Liver (tissue), 9 donors: Measurements from ENCODE around the gene CRACR2B. TPM values are rescaled to one million over a fixed set of nuclear protein-coding genes. Genes with fewer than 3 reads are reported as not detected.

Experiments used
- DNase-seq: peaks from one replicate; pipeline ENCODE4 v3.0.0-alpha.2; 2017; ENCODE audit warnings: low spot score
- H3K27ac ChIP-seq, 2 donors: one replicate each; pipeline ENCODE4 v1.7.0; 2013; ENCODE audit warnings: inconsistent platforms in 2 of 2, low read length in 2 of 2, control low read depth in 1 of 2, low read depth in 1 of 2, mild to moderate bottlenecking in 1 of 2
- H3K27me3 ChIP-seq, 4 donors: one replicate each; pipeline versions ENCODE4 v1.6.1 to v1.7.0; 2013; ENCODE audit warnings: low read length in 3 of 4, inconsistent platforms in 1 of 4, mild to moderate bottlenecking in 1 of 4, moderate library complexity in 1 of 4; ENCODE audit not compliant: control insufficient read depth in 4 of 4, insufficient read depth in 4 of 4
- H3K36me3 ChIP-seq, 4 donors: one replicate each; pipeline versions ENCODE4 v1.6.1 to v1.7.0; 2013; ENCODE audit warnings: low read length in 3 of 4, mild to moderate bottlenecking in 3 of 4, low read depth in 1 of 4, moderate library complexity in 1 of 4; ENCODE audit not compliant: control insufficient read depth in 4 of 4, insufficient read depth in 3 of 4
- H3K4me1 ChIP-seq, 4 donors: one replicate each; pipeline versions ENCODE4 v1.6.1 to v1.7.0; 2013; ENCODE audit warnings: low read length in 3 of 4, mild to moderate bottlenecking in 3 of 4, moderate library complexity in 1 of 4; ENCODE audit not compliant: control insufficient read depth in 4 of 4, insufficient read depth in 4 of 4
- H3K4me3 ChIP-seq, 3 donors: one replicate each; pipeline versions ENCODE4 v1.6.1 to v1.7.0; 2013; ENCODE audit warnings: low read length in 3 of 3, control low read depth in 1 of 3, low read depth in 1 of 3, mild to moderate bottlenecking in 1 of 3
- H3K9ac ChIP-seq, 2 donors: one replicate each; pipeline ENCODE4 v1.7.0; 2013; ENCODE audit warnings: low read length in 2 of 2, mild to moderate bottlenecking in 2 of 2, moderate library complexity in 2 of 2, control low read depth in 1 of 2, low read depth in 1 of 2
- H3K9me3 ChIP-seq, 4 donors: one replicate each; pipeline versions ENCODE4 v1.6.1 to v1.7.0; 2013; ENCODE audit warnings: low read length in 3 of 4; ENCODE audit not compliant: control insufficient read depth in 4 of 4
- ATF3 ChIP-seq: IDR thresholded peaks from 2 replicates; pipeline ENCODE4 v1.6.1; 2016; ENCODE audit warnings: antibody characterized with exemption
- CTCF ChIP-seq: fragments of 150-350 bp; IDR thresholded peaks from 2 replicates; pipeline ENCODE4 v1.5.1; 2017; ENCODE audit warnings: improper control_type of control experiment, low read depth, low read length; ENCODE audit not compliant: missing input control
- EGR1 ChIP-seq, 2 donors: IDR thresholded peaks; 2 replicates each; pipeline ENCODE4 v1.6.1; 2016 to 2018; ENCODE audit warnings: antibody characterized with exemption in 2 of 2, low read depth in 2 of 2
- FOXA1 ChIP-seq: IDR thresholded peaks from 2 replicates; pipeline ENCODE4 v1.6.1; 2016; ENCODE audit warnings: antibody characterized with exemption
- FOXA2 ChIP-seq: IDR thresholded peaks from 2 replicates; pipeline ENCODE4 v1.6.1; 2016; ENCODE audit warnings: antibody characterized with exemption
- GABPA ChIP-seq, 2 donors: IDR thresholded peaks in 1 of 2; conservative IDR thresholded peaks in 1 of 2; 2 replicates each; pipeline ENCODE4 v1.6.1; 2016; ENCODE audit warnings: antibody characterized with exemption in 2 of 2, mild to moderate bottlenecking in 1 of 2, moderate library complexity in 1 of 2
- HNF4A ChIP-seq, 2 donors: conservative IDR thresholded peaks; 2 replicates each; pipeline ENCODE4 v1.6.1; 2016; ENCODE audit warnings: antibody characterized with exemption in 2 of 2, mild to moderate bottlenecking in 2 of 2
- HNF4G ChIP-seq: IDR thresholded peaks from 2 replicates; pipeline ENCODE4 v1.6.1; 2016; ENCODE audit warnings: antibody characterized with exemption
- JUND ChIP-seq, 2 donors: IDR thresholded peaks; 2 replicates each; pipeline ENCODE4 v1.6.1; 2016; ENCODE audit warnings: antibody characterized with exemption in 2 of 2
- MAX ChIP-seq: IDR thresholded peaks from 2 replicates; pipeline ENCODE4 v1.6.1; 2016; ENCODE audit warnings: antibody characterized with exemption
- NR2F2 ChIP-seq: IDR thresholded peaks from 2 replicates; pipeline ENCODE4 v1.6.1; 2016; ENCODE audit warnings: antibody characterized with exemption
- RAD21 ChIP-seq, 2 donors: IDR thresholded peaks; 2 replicates each; pipeline ENCODE4 v1.6.1; 2016; ENCODE audit warnings: antibody characterized with exemption in 2 of 2, mild to moderate bottlenecking in 2 of 2
- REST ChIP-seq: IDR thresholded peaks from 2 replicates; pipeline ENCODE4 v1.6.1; 2016; ENCODE audit warnings: antibody characterized with exemption, mild to moderate bottlenecking
- RXRA ChIP-seq, 2 donors: IDR thresholded peaks; 2 replicates each; pipeline ENCODE4 v1.6.1; 2017 to 2018; ENCODE audit warnings: antibody characterized with exemption in 2 of 2, mild to moderate bottlenecking in 1 of 2
- SP1 ChIP-seq: IDR thresholded peaks from 2 replicates; pipeline ENCODE4 v1.6.1; 2018; ENCODE audit warnings: antibody characterized with exemption, mild to moderate bottlenecking
- TAF1 ChIP-seq: conservative IDR thresholded peaks from 2 replicates; pipeline ENCODE4 v1.6.1; 2016; ENCODE audit warnings: antibody characterized with exemption, mild to moderate bottlenecking
- YY1 ChIP-seq: IDR thresholded peaks from 2 replicates; pipeline ENCODE4 v1.6.1; 2016; ENCODE audit warnings: antibody characterized with exemption, mild to moderate bottlenecking
- ZBTB33 ChIP-seq: IDR thresholded peaks from 2 replicates; pipeline ENCODE4 v1.6.1; 2016; ENCODE audit warnings: antibody characterized with exemption
- WGBS: extraction: QIAGEN DNeasy Blood & Tissue Kit; methylation state at CpG from one replicate; pipeline ENCODE4 v1.1.7; 2013; 5-methylcytosine and 5-hydroxymethylcytosine counted together
- polyA plus RNA-seq, 2 donors: library from polyadenylated mRNA; stranded (reverse) in 1 of 2; unstranded in 1 of 2; fragments of 200-250 nt in 1 of 2; fragments of >200 nt in 1 of 2; fragmentation: Nextera tagmentation in 1 of 2; extraction: Ambion mirVana in 1 of 2; gene quantifications; one replicate each; pipeline versions ENCODE4 v1.2.1 to v1.2.3, GENCODE V29; 2013 to 2015
- total RNA-seq, 2 donors: library from RNA; depleted of rRNA; stranded (reverse); fragments of >200 nt; gene quantifications; one replicate each; pipeline ENCODE4 v1.2.3, GENCODE V29; 2014
- donor health status: healthy.
- donor health status: healthy.
- donor health status: healthy.
- donor health status: healthy.
- donor health status: healthy.

CRACR2B gene
- total and polyA plus RNA-seq, 4 donors: 0.14 to 2.9 (median 2.2) TPM

- Histone ChIP-seq H3K4me3 (no peak overlapping the region), H3K27me3 (no peaks in the 10 kb centered on the region), H3K36me3 (peaks cover 0 to 8% (median 5%) of the 10 kb centered on the region in 4 donors), H3K9me3 (no peaks in the 10 kb centered on the region), H3K9ac (no peak overlapping the region), H3K27ac (no peak overlapping the region), H3K4me1 (peaks cover 0 to 6% (median under 1%) of the 10 kb centered on the region in 4 donors)
- 89% methylated on average over 24 of the region's 24 CpGs for WGBS
- no peak for TF ChIP-seq MAX
- no peak for TF ChIP-seq FOXA1
- TF ChIP-seq EGR1 (IDR thresholded peaks at IDR 0.05; ENCODE audit: low read depth in 2 of 2): no peak
- TF ChIP-seq GABPA (IDR thresholded peaks at IDR 0.05 in 1 of 2, conservative IDR thresholded peaks at IDR 0.05 in 1 of 2): no peak
- no peak for TF ChIP-seq JUND (IDR thresholded peaks at IDR 0.05)
- TF ChIP-seq FOXA2: no peak
- TF ChIP-seq SP1: no peak
- no peak for TF ChIP-seq TAF1
- TF ChIP-seq RXRA (IDR thresholded peaks at IDR 0.05): no peak
- TF ChIP-seq RAD21 (IDR thresholded peaks at IDR 0.05): no peak
- no peak for TF ChIP-seq ATF3
- no peak for DNase-seq
Observed at GRCh38 chr11:787084-787675, 40.5 kb upstream of the CRACR2B start.

GRCh38 chr11:788009-788640 is 39.6 kb upstream of the CRACR2B start:
- Histone ChIP-seq H3K27ac (no peak overlapping the region), H3K9me3 (no peaks in the 10 kb centered on the region), H3K4me3 (no peak overlapping the region), H3K27me3 (no peaks in the 10 kb centered on the region), H3K4me1 (peaks cover 0 to 6% (median under 1%) of the 10 kb centered on the region in 4 donors), H3K9ac (no peak overlapping the region), H3K36me3 (peaks cover 0 to 10% (median 8%) of the 10 kb centered on the region in 4 donors)
- DNase-seq: no peak
- TF ChIP-seq RXRA (IDR thresholded peaks at IDR 0.05) (no peak), ATF3 (no peak), HNF4A (conservative IDR thresholded peaks at IDR 0.05) (no peak), TAF1 (no peak), HNF4G (no peak), NR2F2 (no peak), FOXA1 (no peak), CTCF (no peak), MAX (no peak), YY1 (no peak), SP1 (no peak), FOXA2 (no peak), REST (no peak), EGR1 (IDR thresholded peaks at IDR 0.05; ENCODE audit: low read depth in 2 of 2) (no peak), GABPA (IDR thresholded peaks at IDR 0.05 in 1 of 2, conservative IDR thresholded peaks at IDR 0.05 in 1 of 2) (no peak), JUND (IDR thresholded peaks at IDR 0.05) (no peak), ZBTB33 (no peak)
- 72% methylated on average over 28 of the region's 28 CpGs for WGBS
